ENCODE results near the gene LYPLAL1. TPM values are rescaled to one million over a fixed set of nuclear protein-coding genes. Genes with fewer than 3 reads are reported as not detected.
"Not testable (repeated sequence)": the region's sequence is repeated elsewhere in the genome, so short reads cannot be mapped to it uniquely, and the experiment has no call there.

LYPLAL1 gene
- total and polyA plus RNA-seq, 9 of the 15 experiments (the other 6 are each of a cell fraction or from before 2014, with no cell fraction given), result 14.9 to 179 (median 46.3) TPM

GRCh38 chr1:219247441-219247840 is 73.8 kb downstream of the LYPLAL1 start (continued):
- TF ChIP-seq ZNF785 (CRISPR knock-in tag; IDR thresholded peaks at IDR 0.05) (no peak), ELF1 (tag; IDR thresholded peaks at IDR 0.05) (no peak)

GRCh38 chr1:219250468-219250867 is 76.8 kb downstream of the LYPLAL1 start:
- H3K27ac ChIP-seq (ENCODE audit: extremely low read depth, low read depth, low read length); H3K9me1 ChIP-seq (ENCODE audit: control insufficient read depth, insufficient read depth, low read length); H3K4me3 ChIP-seq; H3K27me3 ChIP-seq (ENCODE audit: control insufficient read depth in 2 of 2, insufficient read depth in 2 of 2, low read length in 2 of 2); FAIRE-seq; BruUV-seq (replicated peaks); intact Hi-C loops (cut with micrococcal nuclease); H3K9me3 ChIP-seq (replicated peaks; ENCODE audit: control insufficient read depth, insufficient read depth, low read depth, low read length); H3K9ac ChIP-seq (ENCODE audit: insufficient read depth in 1 of 2, low read depth in 2 of 2, low read length in 2 of 2); H3K36me3 ChIP-seq (ENCODE audit: control insufficient read depth, insufficient read depth, low read length); DNase-seq (ENCODE audit: extremely low read depth in 1 of 4, low spot score in 3 of 4); in situ Hi-C loops (cut with MboI); H3K4me1 ChIP-seq (replicated peaks in 1 of 2; ENCODE audit: control insufficient read depth in 2 of 2, insufficient read depth in 2 of 2, low read length in 2 of 2); H4K20me1 ChIP-seq (replicated peaks; ENCODE audit: control insufficient read depth, insufficient read depth, low read length); H3K4me2 ChIP-seq (ENCODE audit: insufficient read depth, low read length); H3K79me2 ChIP-seq (ENCODE audit: control insufficient read depth, insufficient read depth, low read length); ATAC-seq; CTCF ChIA-PET (ENCODE audit: low intra/inter-chr PET ratio); H2AFZ ChIP-seq (ENCODE audit: low read depth, low read length): not testable (repeated sequence)
- WGBS (ENCODE audit: insufficient coverage, low coverage, missing lambda C conversion rate), result 2% methylated on average over 2 of the region's 2 CpGs
- POLR2A ChIA-PET, result interaction anchor here (1.0 kb wide), 1 partner anchor 20 kb away, joined by 3 read pairs; no protein-coding TSS in a partner anchor

GRCh38 chr1:219257751-219258150 is 84.1 kb downstream of the LYPLAL1 start:
- no peaks in the 10 kb centered on the region for H3K79me2 ChIP-seq (ENCODE audit: control insufficient read depth, insufficient read depth, low read length)
- no peaks in the 10 kb centered on the region for H3K9me1 ChIP-seq (ENCODE audit: control insufficient read depth, insufficient read depth, low read length)
- intact Hi-C loops (cut with micrococcal nuclease), result no loop called here
- no peak overlapping the region for H3K4me2 ChIP-seq (ENCODE audit: insufficient read depth, low read length)
- ATAC-seq, result no peak
- no peak for FAIRE-seq
- H3K9me3 ChIP-seq (replicated peaks; ENCODE audit: control insufficient read depth, insufficient read depth, low read depth, low read length), result no peaks in the 10 kb centered on the region
- no peak overlapping the region for H2AFZ ChIP-seq (ENCODE audit: low read depth, low read length)
- no peaks in the 10 kb centered on the region for H4K20me1 ChIP-seq (replicated peaks; ENCODE audit: control insufficient read depth, insufficient read depth, low read length)
- H3K27ac ChIP-seq (ENCODE audit: extremely low read depth, low read depth, low read length), result no peak overlapping the region
- POLR2A ChIA-PET, result no interaction called here
- no peaks in the 10 kb centered on the region for H3K27me3 ChIP-seq (ENCODE audit: control insufficient read depth in 2 of 2, insufficient read depth in 2 of 2, low read length in 2 of 2)
- in situ Hi-C loops (cut with MboI), result no loop called here
- no TSS peak for BruUV-seq (replicated peaks)
- DNase-seq (ENCODE audit: extremely low read depth in 1 of 4, low spot score in 3 of 4), result no peak
- no peaks in the 10 kb centered on the region for H3K4me1 ChIP-seq (replicated peaks in 1 of 2; ENCODE audit: control insufficient read depth in 2 of 2, insufficient read depth in 2 of 2, low read length in 2 of 2)
- no peak for TF ChIP-seq ERF (CRISPR knock-in tag; IDR thresholded peaks at IDR 0.05)
- no peak for TF ChIP-seq ZNF212 (CRISPR knock-in tag; IDR thresholded peaks at IDR 0.05)
- no peak for TF ChIP-seq ZSCAN32 (CRISPR knock-in tag; IDR thresholded peaks at IDR 0.05)
- TF ChIP-seq MLX (CRISPR knock-in tag; conservative IDR thresholded peaks at IDR 0.05), result no peak
- 0% methylated on average over 2 of the region's 2 CpGs for WGBS (ENCODE audit: insufficient coverage, low coverage, missing lambda C conversion rate)
- H3K36me3 ChIP-seq (ENCODE audit: control insufficient read depth, insufficient read depth, low read length), result no peaks in the 10 kb centered on the region
- H3K4me3 ChIP-seq, result no peak overlapping the region
- CTCF ChIA-PET (ENCODE audit: low intra/inter-chr PET ratio), result interaction anchor here (0.6 kb wide), 1 partner anchor 11 kb away, joined by 3 read pairs; no protein-coding TSS in a partner anchor
- H3K9ac ChIP-seq (ENCODE audit: insufficient read depth in 1 of 2, low read depth in 2 of 2, low read length in 2 of 2), result no peak overlapping the region
